ENCODE results near the gene SLC7A9. TPM values are rescaled to one million over a fixed set of nuclear protein-coding genes. Genes with fewer than 3 reads are reported as not detected.
"Not testable (repeated sequence)": the region's sequence is repeated elsewhere in the genome, so short reads cannot be mapped to it uniquely, and the experiment has no call there.

The SLC7A9 gene
- total and polyA plus RNA-seq, 4 donors, result 6.8 to 16.3 (median 9.8) TPM

- TF ChIP-seq FOXA2 (IDR thresholded peaks at IDR 0.05), result no peak
- TF ChIP-seq SP1 (IDR thresholded peaks at IDR 0.05), result no peak
- no peak for TF ChIP-seq EGR1 (IDR thresholded peaks at IDR 0.05; ENCODE audit: low read depth in 2 of 2)
Measured at GRCh38 chr19:32843716-32844245, 25.8 kb downstream of the SLC7A9 start (continued).

GRCh38 chr19:32842061-32842460, 27.5 kb downstream of the SLC7A9 start:
- H3K9ac ChIP-seq (ENCODE audit: low read depth in 1 of 2, low read length in 2 of 2), result no peak overlapping the region
- no peak for TF ChIP-seq RXRA (IDR thresholded peaks at IDR 0.05)
- no peak for TF ChIP-seq GABPA (IDR thresholded peaks at IDR 0.05 in 1 of 2, conservative IDR thresholded peaks at IDR 0.05 in 1 of 2)
- no peak for TF ChIP-seq EGR1 (IDR thresholded peaks at IDR 0.05; ENCODE audit: low read depth in 2 of 2)
- TF ChIP-seq YY1 (IDR thresholded peaks at IDR 0.05), result no peak
- no peak for TF ChIP-seq HNF4A (conservative IDR thresholded peaks at IDR 0.05)
- no peak for TF ChIP-seq NR2F2 (IDR thresholded peaks at IDR 0.05)

GRCh38 chr19:32837531-32837930, 32.0 kb downstream of the SLC7A9 start:
- Histone ChIP-seq H3K4me3 (ENCODE audit: low read depth in 1 of 3, low read length in 3 of 3) (no peak overlapping the region), H3K27me3 (ENCODE audit: control insufficient read depth in 4 of 4, insufficient read depth in 4 of 4, low read length in 3 of 4) (no peaks in the 10 kb centered on the region), H3K9ac (ENCODE audit: low read depth in 1 of 2, low read length in 2 of 2) (no peak overlapping the region), H3K4me1 (ENCODE audit: control insufficient read depth in 4 of 4, insufficient read depth in 4 of 4, low read length in 3 of 4) (no peaks in the 10 kb centered on the region), H3K27ac (ENCODE audit: low read depth in 1 of 2, low read length in 2 of 2) (no peak overlapping the region), H3K36me3 (ENCODE audit: control insufficient read depth in 4 of 4, insufficient read depth in 3 of 4, low read depth in 1 of 4, low read length in 3 of 4) (peaks cover 0 to 40% (median 22%) of the 10 kb centered on the region in 4 donors), H3K9me3 (ENCODE audit: control insufficient read depth in 4 of 4, low read length in 3 of 4) (peaks cover 0 to 6% (median 2%) of the 10 kb centered on the region in 4 donors)
- DNase-seq (ENCODE audit: low spot score), result no peak
- 89% methylated on average over 7 of the region's 7 CpGs for WGBS
- no peak for TF ChIP-seq CTCF (IDR thresholded peaks at IDR 0.05; ENCODE audit: low read depth, low read length, missing input control)
- no peak for TF ChIP-seq RAD21 (IDR thresholded peaks at IDR 0.05)
- TF ChIP-seq EGR1 (IDR thresholded peaks at IDR 0.05; ENCODE audit: low read depth in 2 of 2), result no peak

More at GRCh38 chr19:32842061-32842460, 27.5 kb downstream of the SLC7A9 start:
- WGBS, result 85% methylated on average over 8 of the region's 8 CpGs
- Histone ChIP-seq H3K4me3 (ENCODE audit: low read depth in 1 of 3, low read length in 3 of 3) (no peak overlapping the region), H3K27ac (ENCODE audit: low read depth in 1 of 2, low read length in 2 of 2) (no peak overlapping the region), H3K4me1 (ENCODE audit: control insufficient read depth in 4 of 4, insufficient read depth in 4 of 4, low read length in 3 of 4) (no peaks in the 10 kb centered on the region), H3K27me3 (ENCODE audit: control insufficient read depth in 4 of 4, insufficient read depth in 4 of 4, low read length in 3 of 4) (no peaks in the 10 kb centered on the region), H3K36me3 (ENCODE audit: control insufficient read depth in 4 of 4, insufficient read depth in 3 of 4, low read depth in 1 of 4, low read length in 3 of 4) (peaks cover 0 to 39% (median 24%) of the 10 kb centered on the region in 4 donors), H3K9me3 (ENCODE audit: control insufficient read depth in 4 of 4, low read length in 3 of 4) (peaks cover 0 to 6% (median 2%) of the 10 kb centered on the region in 4 donors)
- no peak for DNase-seq (ENCODE audit: low spot score)

GRCh38 chr19:32833388-32833787, 36.2 kb downstream of the SLC7A9 start:
- not testable (repeated sequence) for H3K27ac ChIP-seq (ENCODE audit: low read depth in 1 of 2, low read length in 2 of 2); DNase-seq (ENCODE audit: low spot score); H3K27me3 ChIP-seq (ENCODE audit: control insufficient read depth in 4 of 4, insufficient read depth in 4 of 4, low read length in 3 of 4); H3K9ac ChIP-seq (ENCODE audit: low read depth in 1 of 2, low read length in 2 of 2); H3K4me3 ChIP-seq (ENCODE audit: low read depth in 1 of 3, low read length in 3 of 3); H3K9me3 ChIP-seq (ENCODE audit: control insufficient read depth in 4 of 4, low read length in 3 of 4); H3K4me1 ChIP-seq (ENCODE audit: control insufficient read depth in 4 of 4, insufficient read depth in 4 of 4, low read length in 3 of 4)
- H3K36me3 ChIP-seq (ENCODE audit: control insufficient read depth in 4 of 4, insufficient read depth in 3 of 4, low read depth in 1 of 4, low read length in 3 of 4), result peaks cover 1 to 25% (median 14%) of the 10 kb centered on the region in 4 donors
- 94% methylated on average over 7 of the region's 7 CpGs for WGBS

- DNase-seq (ENCODE audit: low spot score); H3K27ac ChIP-seq (ENCODE audit: low read depth in 1 of 2, low read length in 2 of 2): not testable (repeated sequence)
Measured at GRCh38 chr19:32832825-32833224, 36.7 kb downstream of the SLC7A9 start.

GRCh38 chr19:32832094-32832493, 37.5 kb downstream of the SLC7A9 start:
- not testable (repeated sequence) for H3K9ac ChIP-seq (ENCODE audit: low read depth in 1 of 2, low read length in 2 of 2); H3K4me1 ChIP-seq (ENCODE audit: control insufficient read depth in 4 of 4, insufficient read depth in 4 of 4, low read length in 3 of 4); H3K4me3 ChIP-seq (ENCODE audit: low read depth in 1 of 3, low read length in 3 of 3); H3K27ac ChIP-seq (ENCODE audit: low read depth in 1 of 2, low read length in 2 of 2); H3K9me3 ChIP-seq (ENCODE audit: control insufficient read depth in 4 of 4, low read length in 3 of 4); H3K27me3 ChIP-seq (ENCODE audit: control insufficient read depth in 4 of 4, insufficient read depth in 4 of 4, low read length in 3 of 4); DNase-seq (ENCODE audit: low spot score)
- 96% methylated on average over 12 of the region's 12 CpGs for WGBS
- H3K36me3 ChIP-seq (ENCODE audit: control insufficient read depth in 4 of 4, insufficient read depth in 3 of 4, low read depth in 1 of 4, low read length in 3 of 4), result peaks cover 1 to 31% (median 20%) of the 10 kb centered on the region in 4 donors

More at GRCh38 chr19:32832825-32833224, 36.7 kb downstream of the SLC7A9 start:
- H3K4me1 ChIP-seq (ENCODE audit: control insufficient read depth in 4 of 4, insufficient read depth in 4 of 4, low read length in 3 of 4); H3K9me3 ChIP-seq (ENCODE audit: control insufficient read depth in 4 of 4, low read length in 3 of 4); H3K4me3 ChIP-seq (ENCODE audit: low read depth in 1 of 3, low read length in 3 of 3); H3K9ac ChIP-seq (ENCODE audit: low read depth in 1 of 2, low read length in 2 of 2); H3K27me3 ChIP-seq (ENCODE audit: control insufficient read depth in 4 of 4, insufficient read depth in 4 of 4, low read length in 3 of 4): not testable (repeated sequence)
- peaks cover 1 to 31% (median 19%) of the 10 kb centered on the region in 4 donors for H3K36me3 ChIP-seq (ENCODE audit: control insufficient read depth in 4 of 4, insufficient read depth in 3 of 4, low read depth in 1 of 4, low read length in 3 of 4)
- WGBS, result 95% methylated on average over 7 of the region's 7 CpGs

Measured in liver (tissue), 9 donors.